HG02938 (cell line): Measurements from ENCODE around the gene OR2M2.

Experiments
- ATAC-seq: cut with Tn5 transposase; IDR thresholded peaks from one replicate; pipeline ENCODE4 v1.9.1; 2021; ENCODE audit warnings: mild to moderate bottlenecking, moderate library complexity; ENCODE audit not compliant: unreplicated experiment

The OR2M2 gene, protein sequence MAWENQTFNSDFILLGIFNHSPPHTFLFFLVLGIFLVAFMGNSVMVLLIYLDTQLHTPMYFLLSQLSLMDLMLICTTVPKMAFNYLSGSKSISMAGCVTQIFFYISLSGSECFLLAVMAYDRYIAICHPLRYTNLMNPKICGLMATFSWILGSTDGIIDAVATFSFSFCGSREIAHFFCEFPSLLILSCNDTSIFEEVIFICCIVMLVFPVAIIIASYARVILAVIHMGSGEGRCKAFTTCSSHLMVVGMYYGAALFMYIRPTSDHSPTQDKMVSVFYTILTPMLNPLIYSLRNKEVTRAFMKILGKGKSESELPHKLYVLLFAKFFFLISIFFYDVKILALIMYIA

GRCh38 chr1:248174521-248174920 lies at the start of gene OR2M2:
Gene OR2M2, plus strand, starts transcription at chr1:248174821. Its CDS starts 5,165 bp downstream, at chr1:248179986.
- no peak for ATAC-seq

DNA sequence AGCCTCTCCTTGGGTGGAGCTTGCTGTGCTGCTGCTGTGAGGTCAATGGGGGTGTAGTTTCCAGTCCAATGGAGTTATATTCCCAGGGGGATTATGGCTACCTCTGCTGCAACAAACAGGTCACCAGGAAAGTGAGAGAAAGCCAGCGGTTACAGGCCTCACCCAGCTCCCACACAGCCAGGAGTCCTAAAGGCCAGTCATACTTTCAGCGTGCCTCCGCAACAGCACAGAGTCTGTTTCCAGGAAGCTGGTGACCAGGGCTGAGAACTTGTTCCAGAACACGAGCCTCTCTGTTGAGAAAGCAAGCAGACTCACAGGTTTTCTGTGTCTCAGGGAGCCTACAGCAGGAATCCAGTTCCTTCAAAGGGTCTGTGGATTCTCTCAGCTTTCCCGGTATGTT lies 47.0 kb upstream of the OR2M2 start:
- ATAC-seq = no peak

- ATAC-seq = no peak
These were observed 37.8 kb upstream of the OR2M2 start for GRCh38 chr1:248136811-248137210.

DNA sequence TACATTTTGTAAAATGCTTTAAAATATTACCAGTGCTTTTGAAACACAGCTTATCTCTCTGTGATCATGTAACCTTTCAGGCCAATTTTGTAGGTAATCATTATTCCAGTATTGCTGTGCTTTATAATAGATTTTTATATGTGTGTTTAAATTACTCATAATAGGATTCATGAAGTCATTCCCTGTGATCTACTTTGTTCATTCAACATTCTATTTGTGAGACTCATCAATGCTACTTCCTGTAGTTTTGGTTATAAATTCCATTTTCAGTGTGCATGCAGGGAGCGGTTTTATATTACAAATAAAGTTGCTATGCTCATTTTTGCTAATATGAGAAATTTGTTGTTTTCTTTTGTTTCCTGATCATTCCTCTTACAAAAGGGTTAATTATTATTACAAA lies 33.8 kb upstream of the OR2M2 start:
- no peak for ATAC-seq

DNA sequence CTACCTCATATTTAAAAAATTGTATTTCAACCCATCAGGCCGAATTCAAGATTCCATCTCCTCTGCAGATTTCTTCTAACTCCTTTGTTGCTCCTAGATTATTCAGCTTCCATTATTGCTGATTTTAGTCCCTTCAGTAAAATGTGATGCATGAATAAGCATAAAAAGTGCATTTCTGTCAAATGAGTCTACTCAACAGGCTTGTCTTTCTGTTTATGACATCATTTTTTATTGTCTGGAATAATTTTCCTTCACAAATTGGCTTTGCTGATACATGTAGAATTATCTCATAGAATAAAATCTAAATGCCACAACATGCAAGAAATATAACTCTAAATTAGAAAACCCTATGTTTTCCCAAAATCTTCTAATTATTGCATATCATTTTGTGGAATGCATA lies 31.3 kb upstream of the OR2M2 start:
- no peak for ATAC-seq

GRCh38 chr1:248144513-248145198 lies 30.0 kb upstream of the OR2M2 start, which contains the start of gene OR2M5:
Gene OR2M5, plus strand, starts transcription at chr1:248145148. Its CDS starts 0 bp downstream, at chr1:248145148.
- no peak for ATAC-seq

- no peak for ATAC-seq
These were observed 22.4 kb upstream of the OR2M2 start for GRCh38 chr1:248152056-248152827.

DNA sequence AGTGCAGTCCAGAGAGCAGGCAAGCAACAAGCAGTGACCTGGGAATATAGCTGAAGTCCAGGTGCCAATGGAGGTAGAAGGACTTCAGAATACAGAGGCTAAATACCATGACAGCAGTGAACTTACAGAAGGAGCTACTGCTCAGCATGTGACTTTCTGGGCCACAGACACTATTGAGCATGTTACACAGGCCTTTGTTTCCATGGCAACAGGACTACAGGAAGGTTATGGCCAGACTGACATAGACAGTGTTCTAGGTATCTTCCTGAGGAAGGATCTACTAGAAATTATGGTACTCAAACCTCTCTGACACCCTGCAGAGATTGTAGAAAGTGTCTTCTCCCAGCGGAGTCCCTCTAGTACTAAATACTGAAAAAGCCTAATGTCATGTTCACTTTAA lies 18.7 kb upstream of the OR2M2 start:
- no peak for ATAC-seq

GRCh38 chr1:248158758-248159157 lies 15.9 kb upstream of the OR2M2 start:
- no peak for ATAC-seq

GRCh38 chr1:248164031-248164430 lies 10.6 kb upstream of the OR2M2 start:
- no peak for ATAC-seq

GRCh38 chr1:248165186-248165585 lies 9.4 kb upstream of the OR2M2 start:
- ATAC-seq = no peak

GRCh38 chr1:248183996-248184395 lies 9.4 kb downstream of the OR2M2 start:
- no peak for ATAC-seq

- no peak for ATAC-seq
These were observed 12.7 kb downstream of the OR2M2 start for GRCh38 chr1:248187363-248187762.

GRCh38 chr1:248189026-248189425 lies 14.4 kb downstream of the OR2M2 start:
- ATAC-seq = no peak

DNA sequence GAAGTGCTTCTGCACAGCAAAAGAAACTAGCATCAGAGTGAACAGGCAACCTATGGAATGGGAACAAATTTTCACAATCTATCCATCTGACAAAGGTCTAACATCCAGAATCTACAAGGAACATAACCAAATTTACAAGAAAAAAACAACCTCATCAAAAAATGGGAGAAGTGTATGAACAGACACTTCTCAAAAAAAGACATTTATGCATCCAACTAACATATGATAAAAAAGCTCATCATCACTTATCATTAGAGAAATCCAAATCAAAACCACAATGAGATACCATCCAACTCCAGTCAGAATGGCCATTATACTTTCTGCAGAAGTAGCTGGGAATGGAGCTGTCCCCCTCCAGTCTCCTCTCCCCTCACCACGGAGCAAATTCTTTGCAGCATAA lies 19.5 kb downstream of the OR2M2 start:
- no peak for ATAC-seq

GRCh38 chr1:248196965-248197364 lies 22.3 kb downstream of the OR2M2 start, which contains the start of gene OR2M3:
Gene OR2M3, plus strand, starts transcription at chr1:248197265. Its CDS starts 5,803 bp downstream, at chr1:248203068.
- no peak for ATAC-seq

DNA sequence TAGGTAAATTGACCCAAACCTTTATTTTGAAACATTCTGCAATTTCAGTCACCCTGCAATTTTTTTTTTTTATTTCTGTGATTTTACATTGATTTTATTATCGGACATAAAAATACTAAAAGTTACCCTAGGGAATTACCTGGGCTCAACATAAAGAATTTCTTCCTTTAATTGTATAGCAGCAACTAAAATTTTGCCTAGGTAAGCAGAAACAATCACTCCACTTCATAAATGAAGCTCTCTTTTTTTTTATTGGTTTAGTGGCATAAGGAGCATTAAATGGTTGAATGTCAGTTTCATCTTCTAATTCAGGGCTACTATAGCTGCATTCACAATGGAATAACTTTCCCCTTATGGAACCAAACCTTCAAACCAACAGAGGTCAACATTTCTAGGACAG lies 41.3 kb downstream of the OR2M2 start:
- no peak for ATAC-seq

DNA sequence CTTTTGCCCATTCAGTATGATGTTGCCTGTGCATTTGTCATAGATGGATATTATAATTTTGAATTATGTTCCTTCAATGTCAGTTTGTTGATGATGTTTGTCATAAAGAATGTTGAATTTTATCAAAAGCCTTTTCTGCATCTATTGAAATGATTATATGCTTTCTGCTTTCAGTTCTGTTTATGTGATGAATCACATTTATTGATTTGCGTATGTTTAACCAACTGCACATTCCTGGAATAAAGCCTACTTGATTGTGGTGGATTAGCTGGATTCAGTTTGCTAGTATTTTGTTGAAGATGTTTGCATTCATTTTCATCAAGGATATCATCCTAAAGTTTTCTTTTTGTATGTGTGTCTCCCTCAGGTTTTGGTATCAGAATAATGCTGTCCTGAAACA lies 50.9 kb downstream of the OR2M2 start:
- no peak for ATAC-seq

DNA sequence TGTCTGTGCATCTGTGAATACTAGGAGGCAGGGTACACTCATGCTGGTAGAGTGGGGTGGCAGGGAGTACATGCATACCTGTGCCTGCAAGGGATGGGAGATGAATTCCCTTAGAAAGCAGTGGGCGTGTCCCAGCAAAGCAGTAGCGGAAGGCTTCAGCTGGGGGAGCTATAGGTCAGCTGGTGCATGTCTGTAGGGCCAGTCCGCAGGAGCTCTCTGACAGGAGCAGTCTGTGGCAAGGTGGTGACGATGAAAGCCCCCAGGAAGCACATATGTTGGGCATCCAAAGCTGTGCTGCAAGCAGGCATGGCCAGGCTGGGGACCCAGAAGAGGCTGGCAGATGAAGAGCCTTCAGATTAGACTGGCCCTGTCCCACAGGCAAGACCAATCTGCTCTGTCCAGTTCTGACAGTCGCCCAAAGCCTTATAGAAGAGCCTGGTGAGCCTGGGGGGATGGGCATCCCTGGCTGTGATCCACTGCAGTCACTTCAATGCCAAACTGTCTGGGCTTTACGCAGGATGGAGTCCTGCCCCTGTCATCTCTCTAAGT lies 54.8 kb downstream of the OR2M2 start:
- ATAC-seq = no peak
